GM13976 (cell line): ENCODE results near the gene CUL4A.
"Not testable (repeated sequence)": the region's sequence is repeated elsewhere in the genome, so short reads cannot be mapped to it uniquely, and the experiment has no call there.

Source experiments
- DNase-seq: peaks from one replicate; pipeline ENCODE4 v3.0.0; 2012; ENCODE audit warnings: low spot score
- in situ Hi-C: fragments of 300-500 bp; cut with MboI; formaldehyde crosslinking; loops from one replicate; pipeline ENCODE4 v1.12.0; 2022; ENCODE audit warnings: low sequenced_read_pairs, mixed read lengths, inconsistent platforms; ENCODE audit not compliant: unreplicated experiment
- TF ChIP-seq, protein P1 (sequence below): IDR thresholded peaks from 2 replicates; pipeline ENCODE4 v1.5.1; 2012; ENCODE audit warnings: borderline replicate concordance, mild to moderate bottlenecking; ENCODE audit not compliant: insufficient read depth; ENCODE audit errors: extremely low read depth, missing control alignments, control extremely low read depth

Gene CUL4A

DNA sequence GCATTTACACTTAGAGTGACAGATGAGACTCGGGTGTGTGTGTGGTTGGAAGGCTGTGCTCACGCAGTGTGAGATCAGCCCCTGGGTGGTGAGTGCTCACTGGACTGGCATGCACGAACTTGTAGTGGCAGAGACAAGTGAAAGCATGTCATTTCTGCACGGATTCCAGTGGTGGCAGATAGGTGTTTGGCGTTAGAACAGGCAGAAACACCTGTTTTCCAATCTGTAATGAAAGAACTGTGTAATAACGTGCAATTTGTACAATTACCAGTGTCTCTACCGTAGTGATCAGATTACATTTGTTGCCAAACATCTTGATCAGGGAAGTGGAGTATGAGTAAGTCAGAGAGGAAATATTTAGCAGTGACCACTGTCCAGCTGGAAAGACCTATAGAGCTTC, 95.8 kb downstream of the CUL4A start:
- in situ Hi-C loops: no loop called here
- DNase-seq: no peak
- TF ChIP-seq, protein P1, sequence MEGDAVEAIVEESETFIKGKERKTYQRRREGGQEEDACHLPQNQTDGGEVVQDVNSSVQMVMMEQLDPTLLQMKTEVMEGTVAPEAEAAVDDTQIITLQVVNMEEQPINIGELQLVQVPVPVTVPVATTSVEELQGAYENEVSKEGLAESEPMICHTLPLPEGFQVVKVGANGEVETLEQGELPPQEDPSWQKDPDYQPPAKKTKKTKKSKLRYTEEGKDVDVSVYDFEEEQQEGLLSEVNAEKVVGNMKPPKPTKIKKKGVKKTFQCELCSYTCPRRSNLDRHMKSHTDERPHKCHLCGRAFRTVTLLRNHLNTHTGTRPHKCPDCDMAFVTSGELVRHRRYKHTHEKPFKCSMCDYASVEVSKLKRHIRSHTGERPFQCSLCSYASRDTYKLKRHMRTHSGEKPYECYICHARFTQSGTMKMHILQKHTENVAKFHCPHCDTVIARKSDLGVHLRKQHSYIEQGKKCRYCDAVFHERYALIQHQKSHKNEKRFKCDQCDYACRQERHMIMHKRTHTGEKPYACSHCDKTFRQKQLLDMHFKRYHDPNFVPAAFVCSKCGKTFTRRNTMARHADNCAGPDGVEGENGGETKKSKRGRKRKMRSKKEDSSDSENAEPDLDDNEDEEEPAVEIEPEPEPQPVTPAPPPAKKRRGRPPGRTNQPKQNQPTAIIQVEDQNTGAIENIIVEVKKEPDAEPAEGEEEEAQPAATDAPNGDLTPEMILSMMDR: no peak

GRCh38 chr13:113307491-113307890, 98.1 kb downstream of the CUL4A start:
- no peak for DNase-seq
- TF ChIP-seq, protein P1: no peak
- in situ Hi-C loops: no loop called here

- TF ChIP-seq, protein P1: no peak
- no peak for DNase-seq
- in situ Hi-C loops: no loop called here
These were observed 100.1 kb downstream of the CUL4A start for GRCh38 chr13:113309473-113309872.

DNA sequence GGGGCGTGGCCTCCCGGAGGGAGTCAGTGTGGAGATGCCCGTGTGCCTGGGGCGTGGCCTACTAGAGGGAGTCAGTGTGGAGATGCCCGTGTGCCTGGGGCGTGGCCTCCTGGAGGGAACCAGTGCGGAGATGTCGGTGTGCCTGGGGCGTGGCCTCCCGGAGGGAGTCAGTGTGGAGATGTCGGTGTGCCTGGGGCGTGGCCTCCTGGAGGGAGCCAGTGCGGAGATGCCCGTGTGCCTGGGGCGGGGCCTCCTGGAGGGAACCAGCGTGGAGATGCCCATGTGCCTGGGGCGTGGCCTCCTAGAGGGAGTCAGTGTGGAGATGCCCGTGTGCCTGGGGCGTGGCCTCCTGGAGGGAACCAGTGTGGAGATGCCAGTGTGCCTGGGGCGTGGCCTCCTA, 104.7 kb downstream of the CUL4A start:
- not testable (repeated sequence) for DNase-seq

DNA sequence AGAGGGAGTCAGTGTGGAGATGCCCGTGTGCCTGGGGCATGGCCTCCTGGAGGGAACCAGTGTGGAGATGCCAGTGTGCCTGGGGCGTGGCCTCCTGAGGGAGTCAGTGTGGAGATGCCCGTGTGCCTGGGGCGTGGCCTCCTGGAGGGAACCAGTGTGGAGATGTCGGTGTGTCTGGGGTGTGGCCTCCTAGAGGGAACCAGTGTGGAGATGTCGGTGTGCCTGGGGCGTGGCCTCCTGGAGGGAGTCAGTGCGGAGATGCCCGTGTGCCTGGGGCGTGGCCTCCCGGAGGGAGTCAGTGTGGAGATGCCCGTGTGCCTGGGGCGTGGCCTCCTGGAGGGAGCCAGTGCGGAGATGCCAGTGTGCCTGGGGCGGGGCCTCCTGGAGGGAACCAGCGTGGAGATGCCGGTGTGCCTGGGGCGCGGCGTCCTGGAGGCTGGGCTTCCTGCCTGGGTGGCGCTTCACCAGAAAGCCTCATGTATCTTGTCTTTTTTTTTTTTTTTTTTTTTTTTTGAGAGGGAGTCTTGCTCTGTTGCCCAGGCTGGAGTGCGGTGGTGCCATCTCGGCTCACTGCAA, 105.6 kb downstream of the CUL4A start:
- DNase-seq, in situ Hi-C loops: not testable (repeated sequence)

More for the DNA sequence above, 104.7 kb downstream of the CUL4A start:
- in situ Hi-C loops: not testable (repeated sequence)

DNA sequence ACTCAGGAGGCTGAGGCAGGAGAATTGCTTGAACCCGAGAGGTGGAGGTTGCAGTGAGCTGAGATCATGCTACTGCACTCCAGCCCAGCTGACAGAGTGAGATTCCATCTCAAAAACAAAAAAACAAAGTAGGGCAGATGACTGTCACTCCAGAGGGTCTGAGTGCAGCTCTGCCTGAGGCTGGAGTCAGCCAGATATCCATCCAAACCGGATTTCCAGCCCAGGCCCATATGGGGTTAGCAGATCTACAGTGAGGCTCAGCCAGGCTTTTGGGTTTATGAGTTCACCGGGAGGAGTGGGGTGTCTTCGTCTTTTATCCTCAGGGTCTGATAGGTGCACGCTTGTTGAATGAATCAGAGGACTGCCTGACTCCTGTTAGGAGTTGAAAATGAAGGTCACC, 106.6 kb downstream of the CUL4A start:
- in situ Hi-C loops: no loop called here
- TF ChIP-seq, protein P1: no peak
- DNase-seq: no peak
